Activated T-helper 1 cell treated with Interleukin-2 at 50 U/mL for 16 hours (primary cell): ENCODE results near the gene PADI4.
"Not testable (repeated sequence)": the region's sequence is repeated elsewhere in the genome, so short reads cannot be mapped to it uniquely, and the experiment has no call there.

Experiments
- DNase-seq: peaks from one replicate; pipeline ENCODE4 v3.0.0-alpha.2; 2020; ENCODE audit warnings: low read depth

Gene PADI4

DNA sequence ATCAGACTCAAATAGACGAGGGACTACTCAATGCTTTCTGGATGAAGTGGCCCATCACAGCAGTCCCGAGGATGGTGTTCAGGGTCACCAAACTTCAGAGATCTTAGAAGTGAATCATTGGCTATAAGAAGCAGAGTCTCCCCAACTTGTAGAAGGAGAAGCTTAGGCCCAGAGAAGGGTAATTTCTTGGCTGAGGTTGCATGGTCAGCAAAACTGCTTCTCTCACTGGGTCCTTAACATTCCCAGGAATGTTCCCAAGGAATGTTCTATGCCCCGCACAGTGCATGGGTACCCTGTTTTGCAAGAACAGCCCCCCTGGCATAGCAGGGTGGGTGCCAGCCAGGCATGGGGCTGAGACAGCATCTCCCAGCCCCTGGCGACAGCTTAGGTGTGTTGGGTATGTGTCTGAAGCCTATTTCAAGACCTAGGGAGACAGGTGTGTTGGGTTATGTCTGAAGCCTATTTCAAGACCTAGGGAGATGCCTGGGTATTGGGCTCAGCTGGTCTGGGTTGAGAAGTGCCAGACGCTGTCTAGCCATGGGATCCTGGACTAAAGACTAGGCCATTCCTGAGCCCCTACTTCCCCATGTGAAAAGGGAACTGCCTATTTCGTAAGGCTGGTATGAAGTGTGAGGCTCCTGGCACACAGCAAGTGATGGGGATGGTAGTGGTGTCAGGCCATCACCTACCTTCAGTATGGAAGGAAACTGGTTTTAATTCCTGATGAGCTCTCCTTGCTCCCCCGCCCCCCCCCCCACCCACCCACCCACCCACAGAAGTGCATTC is 90.1 kb downstream of the PADI4 start:
- no peak for DNase-seq

DNA sequence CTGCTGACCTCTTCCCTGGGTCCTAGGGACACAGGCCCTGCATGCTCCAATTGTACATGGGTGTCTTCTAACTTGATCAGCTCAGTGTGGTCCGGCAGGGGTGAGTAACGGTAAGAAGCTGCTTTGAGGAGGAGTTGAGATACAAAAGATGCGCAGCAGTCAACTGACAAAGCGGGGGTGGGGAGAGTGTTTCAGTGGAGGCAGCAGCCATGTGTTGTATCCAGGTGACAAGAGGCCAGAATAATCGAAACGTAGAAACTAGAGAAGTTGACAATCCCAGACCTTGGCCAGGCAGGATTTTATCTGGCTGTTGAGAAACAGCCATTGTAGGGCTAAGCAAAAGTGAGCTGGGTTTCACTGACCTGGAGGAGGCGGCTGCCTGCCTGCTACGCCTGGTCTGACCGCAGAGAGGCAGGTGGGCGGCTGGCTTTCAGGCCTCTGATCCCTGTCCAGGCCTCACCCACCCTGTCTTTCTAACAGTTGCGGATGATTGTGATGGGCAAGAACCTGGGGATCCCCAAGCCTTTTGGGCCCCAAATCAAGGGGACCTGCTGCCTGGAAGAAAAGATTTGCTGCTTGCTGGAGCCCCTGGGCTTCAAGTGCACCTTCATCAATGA is 92.8 kb downstream of the PADI4 start:
- no peak for DNase-seq

DNA sequence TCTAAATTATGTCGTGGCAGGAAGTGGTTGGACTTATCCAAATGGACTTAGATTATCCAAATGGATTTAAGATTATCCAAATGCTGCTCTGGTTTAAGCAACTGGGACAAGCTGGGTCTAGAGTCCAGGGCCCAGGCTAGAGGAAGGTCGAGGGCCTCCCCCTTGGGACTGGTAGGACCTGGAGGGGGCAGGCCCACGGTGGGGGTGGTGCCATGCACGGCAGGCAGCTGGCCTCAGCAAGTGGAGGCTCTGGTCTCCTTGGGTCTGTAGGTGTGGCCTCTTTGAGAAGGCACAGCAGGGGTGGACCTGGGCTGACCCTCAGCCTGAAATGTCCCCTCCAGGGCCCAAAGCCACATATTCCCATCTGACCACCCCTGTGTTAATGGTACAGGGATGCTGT is 93.8 kb downstream of the PADI4 start:
- DNase-seq, result no peak

DNA sequence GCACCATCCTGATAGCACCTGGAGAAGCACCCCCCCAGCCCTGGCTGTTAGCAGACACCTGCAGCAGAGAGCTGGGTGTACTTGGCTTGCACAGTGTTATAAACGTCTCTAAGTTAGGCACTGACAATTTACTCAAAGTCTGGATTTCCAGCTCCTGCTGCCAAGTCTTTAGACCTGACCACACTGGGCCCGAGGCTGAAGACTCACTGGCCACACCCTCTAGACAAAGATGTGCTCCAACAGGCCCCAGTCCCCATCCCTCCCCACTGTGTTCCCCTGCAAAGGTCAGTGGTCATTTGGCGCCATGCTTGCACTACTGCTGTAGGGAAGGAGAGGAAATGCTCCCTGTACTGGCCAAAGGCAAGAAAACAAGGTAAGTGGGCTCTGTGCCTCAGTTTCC is 95.1 kb downstream of the PADI4 start:
- no peak for DNase-seq

DNA sequence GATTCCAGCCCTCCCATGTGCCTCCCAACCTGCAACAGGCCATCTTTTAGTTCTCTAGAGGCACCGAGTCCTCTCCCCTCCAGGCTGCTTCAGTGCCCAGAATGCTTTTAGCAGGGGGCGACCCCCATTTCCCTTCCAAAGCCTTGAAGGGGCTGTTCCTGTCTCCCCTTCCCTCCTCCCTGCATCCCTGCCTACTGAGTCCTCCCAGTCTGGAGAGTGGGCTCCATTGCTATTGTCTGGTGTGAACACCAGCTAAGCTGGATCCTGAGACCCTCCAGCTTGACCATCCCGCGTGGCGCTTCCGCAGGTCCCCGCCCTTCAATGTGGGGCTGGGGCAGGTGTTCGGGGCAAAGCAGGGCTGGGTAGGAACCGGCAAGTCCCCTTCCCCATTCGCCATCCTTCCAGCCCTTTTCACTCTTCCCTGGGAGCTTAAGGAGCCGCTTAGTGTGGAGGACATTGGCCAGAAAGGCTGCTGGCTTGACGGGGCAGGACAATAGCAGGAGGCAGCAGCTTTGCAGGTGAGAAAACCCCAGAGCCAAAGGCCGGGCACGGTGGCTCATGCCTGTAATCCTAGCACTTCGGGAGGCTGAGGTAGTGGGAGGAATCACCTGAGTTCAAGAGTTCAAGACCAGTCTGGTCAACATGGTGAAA is 96.2 kb downstream of the PADI4 start:
- DNase-seq, result no peak

DNA sequence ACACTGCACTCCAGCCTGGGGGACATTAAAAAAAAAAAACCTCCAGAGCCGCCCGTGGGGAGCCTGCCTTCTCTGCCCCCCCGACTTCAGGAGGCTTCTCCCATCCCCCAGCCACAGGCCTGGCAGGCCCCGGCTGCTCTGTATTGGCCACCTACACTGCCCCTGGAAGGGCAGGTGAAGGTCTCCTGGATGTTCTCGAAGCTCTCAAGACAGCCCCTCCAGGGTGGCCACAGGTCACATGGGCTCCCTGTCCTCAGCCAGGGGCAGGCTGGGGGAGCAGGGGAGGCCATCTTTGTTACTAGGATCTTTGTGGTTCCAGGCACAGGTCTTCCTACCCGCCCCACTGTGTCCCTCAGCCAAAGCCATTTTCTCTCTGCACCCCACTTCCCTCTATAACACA is 96.8 kb downstream of the PADI4 start:
- no peak for DNase-seq

DNA sequence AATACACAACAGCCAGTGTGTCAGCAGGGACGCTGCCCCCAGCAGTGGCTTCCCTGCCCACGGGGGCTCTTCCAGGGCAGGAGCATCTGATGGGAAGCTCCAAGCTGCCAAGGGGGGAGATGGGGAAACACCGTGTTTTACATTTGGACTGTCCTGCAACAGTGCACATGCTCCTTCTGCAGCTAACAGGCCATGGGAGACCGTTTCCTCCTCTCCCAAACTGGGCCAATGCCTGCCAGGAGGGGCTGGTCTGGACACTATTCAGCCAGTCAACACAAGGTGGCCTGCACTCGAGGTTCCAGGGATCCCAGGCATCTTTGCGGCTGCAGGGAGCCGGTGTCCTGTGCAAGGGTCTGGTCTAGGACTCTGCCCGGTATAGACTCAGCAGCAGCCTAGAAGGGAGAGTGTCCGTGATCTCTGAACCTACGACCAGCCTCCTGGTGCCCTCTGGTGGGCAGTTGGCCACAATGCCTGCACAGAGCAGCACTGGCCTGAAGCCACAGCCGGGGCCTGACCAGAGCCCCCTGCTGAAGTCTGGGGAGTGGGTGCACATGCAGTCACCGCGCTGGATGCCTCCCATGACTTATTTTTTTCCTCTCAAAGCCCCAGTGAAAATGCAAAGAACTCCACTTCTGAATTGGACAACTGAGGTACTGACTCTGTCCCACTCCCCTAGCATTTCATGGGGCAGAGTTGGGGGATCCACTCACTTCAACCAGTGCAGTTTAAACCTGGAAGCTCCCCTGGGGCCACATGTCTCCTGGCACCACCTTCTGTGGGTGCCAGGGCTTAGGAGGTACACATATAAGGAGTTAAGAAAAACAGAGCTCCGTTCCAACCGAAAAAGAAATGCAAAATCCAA is 98.1 kb downstream of the PADI4 start:
- no peak for DNase-seq

DNA sequence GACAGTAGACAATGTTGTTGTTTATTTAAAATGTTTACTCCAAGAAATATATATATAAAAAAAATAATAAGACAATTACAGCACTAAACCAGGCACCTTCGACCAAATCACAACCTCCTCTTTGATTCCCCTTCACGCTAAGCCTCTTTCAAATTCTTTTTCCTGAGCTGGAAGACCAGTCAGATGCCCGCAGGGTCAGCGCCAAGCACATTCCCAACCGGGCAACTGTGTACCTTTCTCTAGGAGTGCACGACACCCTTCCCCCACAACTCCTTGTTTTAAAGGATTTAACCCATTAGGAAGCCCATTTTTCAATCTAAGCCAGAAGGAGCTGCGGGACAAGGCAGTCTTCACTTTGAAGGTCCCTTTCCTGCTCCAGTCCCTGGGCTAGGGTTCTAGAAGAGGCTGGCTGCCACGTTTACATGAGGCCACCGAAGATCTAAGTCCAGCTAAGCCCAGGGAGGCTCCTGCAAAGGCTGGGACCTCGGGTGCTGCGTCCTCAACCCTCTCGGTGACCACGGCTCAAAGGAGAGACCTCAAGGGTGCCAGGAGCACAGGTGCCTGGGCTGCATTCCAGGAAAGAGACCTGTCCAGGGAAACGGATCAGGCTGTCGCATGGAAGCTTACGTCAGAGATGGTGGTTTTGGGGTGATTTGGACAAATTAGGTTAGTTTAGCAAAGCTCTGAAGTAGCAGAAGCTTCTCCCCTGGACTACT is 98.9 kb downstream of the PADI4 start:
- DNase-seq, result not testable (repeated sequence)

DNA sequence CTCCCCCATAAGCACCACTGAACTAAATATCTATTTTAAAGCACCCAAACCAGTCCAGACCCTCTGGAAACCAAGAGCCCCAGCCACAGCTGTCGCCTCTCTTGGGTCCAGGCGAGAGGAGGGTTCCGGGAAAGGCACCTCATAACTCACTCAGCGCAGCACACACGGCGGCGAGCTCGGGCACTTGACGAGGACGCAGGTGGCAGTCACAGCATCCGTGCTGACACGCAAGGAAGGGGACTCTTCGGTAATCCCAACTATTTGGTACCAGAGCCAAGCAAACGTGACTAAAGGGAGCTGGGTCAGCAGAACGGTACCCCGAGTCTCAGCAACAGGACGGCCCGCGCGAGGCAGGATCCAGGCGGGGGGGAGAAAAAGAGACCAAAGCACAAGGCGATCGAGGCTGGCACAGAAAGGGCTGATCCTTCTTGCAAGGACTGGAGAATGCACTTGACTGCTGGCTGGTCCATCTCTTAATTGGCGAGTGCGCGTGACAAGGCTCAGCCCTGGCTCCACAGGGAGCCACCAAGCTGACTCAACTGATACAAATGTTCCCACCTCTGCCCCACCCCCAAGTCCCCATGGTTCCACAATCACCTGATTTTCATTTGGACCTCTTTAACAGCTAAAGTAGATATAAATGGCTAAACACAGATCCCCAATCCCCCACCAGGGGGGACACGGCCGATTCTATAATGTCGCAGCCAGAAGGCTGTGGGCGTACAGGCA is 100.0 kb downstream of the PADI4 start:
- DNase-seq, result not testable (repeated sequence)

DNA sequence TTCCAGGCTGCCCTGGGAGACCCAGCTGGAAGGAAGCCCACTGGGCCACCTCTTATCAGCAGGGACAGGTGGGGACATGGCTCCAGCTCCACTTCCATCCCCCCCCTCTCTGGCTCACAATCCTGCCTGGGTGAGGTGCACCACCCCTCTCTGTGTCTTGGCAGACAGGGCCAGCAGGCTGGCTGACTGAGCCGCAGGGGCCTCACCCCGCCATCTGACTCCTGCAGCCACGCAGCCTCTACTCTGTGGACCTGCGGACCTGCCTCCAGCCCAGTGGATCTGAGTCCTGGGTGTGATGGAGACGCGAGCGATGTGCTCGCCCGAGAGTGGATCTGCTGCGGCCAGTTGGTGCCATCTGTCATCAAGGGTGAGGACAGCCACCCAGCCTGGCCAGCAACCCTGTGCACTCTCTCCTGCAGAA is 101.4 kb downstream of the PADI4 start:
- DNase-seq, result no peak

DNA sequence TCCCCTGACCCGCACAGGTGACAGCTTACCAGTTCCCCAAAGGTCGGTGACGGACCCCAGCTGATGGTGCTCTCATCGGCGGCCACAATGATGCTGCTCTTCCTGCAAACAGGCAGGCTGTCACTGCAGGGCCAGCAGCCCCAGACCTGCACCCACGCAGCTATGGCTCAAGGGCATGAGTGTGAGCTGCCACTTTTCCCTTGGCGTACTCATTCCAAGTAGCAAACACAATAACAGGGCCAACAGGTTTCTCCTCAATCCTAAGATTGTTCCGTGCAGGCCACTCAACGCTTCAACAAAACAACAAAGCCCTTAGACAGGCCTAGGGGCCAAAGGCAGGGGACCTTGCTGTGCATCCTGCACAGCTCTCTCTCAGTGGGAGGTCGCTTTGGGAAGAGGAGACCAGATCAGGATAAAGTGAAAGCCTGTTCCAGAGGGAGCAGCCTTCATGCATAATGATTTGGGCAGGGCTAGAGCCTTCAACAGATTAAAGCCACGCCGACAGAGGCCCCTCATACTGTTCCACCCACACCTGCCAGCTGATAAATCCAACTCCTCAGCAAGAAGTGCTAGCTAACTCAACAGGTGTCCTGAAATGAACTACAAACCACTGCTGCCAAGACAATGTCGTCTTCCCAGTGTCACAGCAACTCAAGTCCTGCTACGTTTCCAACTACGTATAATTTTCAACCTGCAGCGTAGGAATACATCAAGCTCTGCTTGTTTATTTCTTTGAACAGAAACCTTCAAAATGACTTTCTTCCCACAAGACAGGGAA is 104.3 kb downstream of the PADI4 start:
- no peak for DNase-seq
